ENCODE results near the gene OR1E2.
"Not testable (repeated sequence)": the region's sequence is repeated elsewhere in the genome, so short reads cannot be mapped to it uniquely, and the experiment has no call there.

Gene OR1E2

DNA sequence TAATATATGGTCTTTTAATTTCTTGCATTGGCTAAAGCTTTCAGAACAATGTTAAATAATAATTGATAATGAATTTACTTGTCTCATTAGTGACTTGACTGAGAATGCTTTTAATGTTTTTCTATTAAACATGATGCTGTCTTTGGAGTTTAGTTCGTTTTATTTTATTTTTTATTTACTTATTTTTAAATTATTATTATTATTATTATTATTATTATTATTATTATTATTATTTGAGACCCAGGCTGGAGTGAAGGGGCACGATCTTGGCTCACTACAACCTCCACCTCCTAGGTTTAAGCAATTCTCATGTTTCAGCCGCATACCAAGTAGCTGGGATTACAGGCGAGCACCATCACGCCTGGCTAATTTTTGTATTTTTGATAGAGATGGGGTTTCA is 18.0 kb downstream of the OR1E2 start:
- no peak for ATAC-seq
- H3K4me1 Mint-ChIP-seq: no peaks in the 10 kb centered on the region
- no peak overlapping the region for H3K4me3 Mint-ChIP-seq
- peaks cover 50% of the 10 kb centered on the region for H3K27me3 Mint-ChIP-seq
- H3K27ac Mint-ChIP-seq: no peak overlapping the region
- no peaks in the 10 kb centered on the region for H3K36me3 Mint-ChIP-seq
- H3K9me3 Mint-ChIP-seq: peaks cover 6% of the 10 kb centered on the region

DNA sequence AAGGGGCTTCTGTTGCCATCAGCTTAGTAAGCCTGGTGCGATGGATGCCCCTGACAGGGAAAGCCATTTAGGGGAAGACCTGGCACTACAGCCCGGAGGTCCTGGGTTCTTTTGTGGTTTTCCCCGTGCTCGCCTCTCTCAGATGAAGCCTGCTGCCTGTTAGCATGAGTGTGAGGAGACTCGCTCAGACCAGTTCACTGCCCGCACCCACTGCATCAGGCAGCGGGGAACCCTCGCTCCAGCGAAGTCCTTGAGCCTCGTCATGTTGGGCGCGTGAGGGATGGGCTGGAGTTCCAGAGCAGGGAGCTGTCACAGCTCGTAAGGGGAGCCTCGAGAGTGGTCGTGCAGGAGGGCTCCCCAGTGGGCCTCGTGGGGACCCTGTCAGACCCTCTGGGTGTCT is 21.4 kb downstream of the OR1E2 start:
- not testable (repeated sequence) for H3K27ac Mint-ChIP-seq, H3K4me1 Mint-ChIP-seq, H3K9me3 Mint-ChIP-seq, H3K4me3 Mint-ChIP-seq, H3K36me3 Mint-ChIP-seq
- peaks cover 56% of the 10 kb centered on the region for H3K27me3 Mint-ChIP-seq
- peak; percentile 24 for ATAC-seq

DNA sequence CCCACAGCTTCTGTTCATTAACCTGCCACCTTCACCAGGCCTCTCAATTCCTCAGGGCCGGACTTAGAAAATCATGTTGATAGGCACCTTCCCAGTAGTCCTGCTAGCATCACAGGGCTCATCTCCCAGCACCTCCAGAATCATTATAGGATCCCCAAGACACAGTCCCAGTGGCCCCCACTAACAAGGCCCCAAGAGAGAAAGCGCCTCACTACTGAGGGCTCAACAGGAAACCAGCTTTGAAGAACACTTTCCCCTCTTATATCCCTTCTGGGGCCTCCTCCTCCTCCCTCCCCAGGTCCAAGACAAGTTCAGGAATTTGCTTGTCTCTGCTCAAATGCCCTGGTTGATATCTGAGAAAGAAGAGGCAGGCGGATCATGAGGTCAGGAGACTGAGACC is 22.6 kb downstream of the OR1E2 start, which contains the start of gene OR3A3:
OR3A3 (plus strand) TSS at position 301 of the 400 bp plus-strand sequence.
- Mint-ChIP-seq H3K27ac (no peak within 1 kb of the TSS), H3K36me3 (peaks cover 7% of the 10 kb centered on the region), H3K27me3 (peaks cover 53% of the 10 kb centered on the region), H3K4me1 (no peaks in the 10 kb centered on the region), H3K9me3 (peaks cover 14% of the 10 kb centered on the region), H3K4me3 (no peak within 1 kb of the TSS)
- ATAC-seq: no peak

DNA sequence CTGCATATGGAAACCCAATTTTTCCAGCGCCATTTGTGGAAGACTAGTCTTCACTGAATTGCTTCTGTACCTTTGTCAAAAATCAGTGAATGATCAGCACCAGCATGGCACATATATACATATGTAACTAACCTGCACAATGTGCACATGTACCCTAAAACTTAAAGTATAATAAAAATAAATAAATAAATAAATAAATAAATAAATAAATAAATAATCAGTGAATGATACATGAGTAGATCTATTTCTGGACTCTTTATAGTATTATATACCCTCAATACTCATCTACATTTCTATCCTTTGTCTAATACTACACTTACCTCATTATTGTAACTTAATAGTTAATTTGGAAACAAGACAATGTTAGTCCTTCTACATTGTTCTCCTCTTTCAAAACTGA is 29.8 kb downstream of the OR1E2 start:
- H3K27ac Mint-ChIP-seq, H3K36me3 Mint-ChIP-seq, ATAC-seq, H3K4me1 Mint-ChIP-seq, H3K4me3 Mint-ChIP-seq: not testable (repeated sequence)
- Mint-ChIP-seq H3K27me3 (peaks cover 12% of the 10 kb centered on the region), H3K9me3 (peaks cover 11% of the 10 kb centered on the region)

DNA sequence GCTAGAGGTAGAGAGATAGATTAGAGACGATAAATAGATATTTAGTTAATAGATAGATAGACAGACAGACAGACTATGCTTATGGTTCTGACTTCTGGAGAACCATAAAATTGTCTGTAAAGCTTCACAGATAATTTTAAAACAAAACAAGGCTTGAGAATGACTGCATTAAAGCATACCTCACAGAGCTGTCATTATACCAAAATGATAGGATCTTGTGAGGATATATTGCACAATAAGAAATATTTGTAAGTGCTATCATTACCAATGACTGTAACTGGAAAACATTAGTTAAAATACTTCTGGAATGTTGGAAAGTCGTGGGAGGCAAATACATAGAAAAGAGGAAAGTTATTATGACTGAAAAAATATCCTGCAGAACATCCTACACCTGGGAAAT is 31.9 kb downstream of the OR1E2 start:
- peaks cover 7% of the 10 kb centered on the region for H3K9me3 Mint-ChIP-seq
- H3K27me3 Mint-ChIP-seq: no peaks in the 10 kb centered on the region
- H3K4me1 Mint-ChIP-seq: no peaks in the 10 kb centered on the region
- no peak for ATAC-seq
- no peaks in the 10 kb centered on the region for H3K36me3 Mint-ChIP-seq
- H3K27ac Mint-ChIP-seq: no peak overlapping the region
- no peak overlapping the region for H3K4me3 Mint-ChIP-seq

DNA sequence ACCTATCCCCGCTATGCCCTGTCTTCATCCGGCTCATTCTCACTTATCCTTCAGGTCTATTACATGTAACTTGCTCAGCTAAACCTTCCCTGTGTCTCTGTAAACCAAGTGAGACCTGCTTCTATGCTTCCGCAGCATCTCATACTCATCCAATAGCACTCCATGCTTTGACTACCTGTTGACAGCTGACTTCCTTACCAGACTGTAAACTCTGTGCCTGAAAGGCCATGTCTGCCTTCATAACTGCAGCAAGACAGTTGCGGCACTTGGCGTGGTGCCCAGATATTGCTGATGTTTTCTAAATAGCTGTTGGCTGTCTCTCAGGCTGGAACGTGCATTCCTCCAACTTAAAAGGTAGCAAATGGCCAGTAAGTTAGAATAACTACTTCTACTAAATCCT is 33.6 kb downstream of the OR1E2 start:
- H3K4me1 Mint-ChIP-seq: no peaks in the 10 kb centered on the region
- H3K36me3 Mint-ChIP-seq: no peaks in the 10 kb centered on the region
- no peak for ATAC-seq
- H3K9me3 Mint-ChIP-seq: no peaks in the 10 kb centered on the region
- H3K27ac Mint-ChIP-seq: no peak overlapping the region
- H3K27me3 Mint-ChIP-seq: no peaks in the 10 kb centered on the region
- H3K4me3 Mint-ChIP-seq: no peak overlapping the region

DNA sequence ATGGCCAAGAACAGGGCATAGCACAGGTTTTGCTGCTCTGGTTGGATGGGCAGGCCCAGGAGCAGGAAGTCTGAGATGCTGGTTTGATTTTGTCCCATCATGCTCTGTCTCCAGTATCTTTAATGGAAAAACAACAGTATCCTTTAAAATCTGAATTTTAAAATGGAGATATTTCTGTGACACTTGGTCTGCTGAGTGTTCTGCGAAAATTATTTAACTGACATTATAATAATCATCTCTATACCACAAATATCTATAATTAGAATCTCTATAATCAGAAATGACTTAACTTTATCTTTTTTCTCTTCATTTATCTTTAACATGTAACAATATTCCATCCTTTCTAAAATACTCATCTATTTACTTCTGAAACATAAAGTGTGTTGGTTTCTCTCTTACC is 35.3 kb downstream of the OR1E2 start, which contains the start of gene OR1E1:
OR1E1 (minus strand) TSS at position 101 of the 400 bp plus-strand sequence; CDS start at position 101, 0 bp downstream.
- Mint-ChIP-seq H3K36me3 (no peaks in the 10 kb centered on the region), H3K9me3 (no peaks in the 10 kb centered on the region), H3K4me1 (no peaks in the 10 kb centered on the region), H3K27ac (no peak within 1 kb of the TSS), H3K27me3 (peaks cover 9% of the 10 kb centered on the region), H3K4me3 (no peak within 1 kb of the TSS)
- ATAC-seq: no peak

DNA sequence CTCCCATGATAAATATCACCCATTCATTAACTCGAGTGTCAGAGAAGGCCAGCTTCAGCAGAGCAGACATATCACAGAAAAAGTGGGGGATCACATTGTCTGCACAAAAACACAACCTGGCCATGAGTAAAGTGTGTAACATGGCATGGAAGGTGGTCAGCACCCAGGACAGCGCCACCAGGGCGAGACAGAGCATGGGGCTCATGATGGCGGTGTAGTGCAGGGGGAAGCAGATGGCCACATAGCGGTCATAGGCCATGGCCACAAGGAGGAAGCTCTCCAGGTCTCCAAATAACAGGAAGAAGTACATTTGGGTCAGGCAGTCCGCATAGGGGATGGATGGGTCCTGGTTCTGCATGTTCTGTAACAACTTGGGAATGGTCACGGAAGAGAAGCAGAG is 35.8 kb downstream of the OR1E2 start:
- not testable (repeated sequence) for H3K36me3 Mint-ChIP-seq, H3K9me3 Mint-ChIP-seq, H3K27ac Mint-ChIP-seq, ATAC-seq, H3K4me1 Mint-ChIP-seq, H3K4me3 Mint-ChIP-seq
- H3K27me3 Mint-ChIP-seq: peaks cover 12% of the 10 kb centered on the region

DNA sequence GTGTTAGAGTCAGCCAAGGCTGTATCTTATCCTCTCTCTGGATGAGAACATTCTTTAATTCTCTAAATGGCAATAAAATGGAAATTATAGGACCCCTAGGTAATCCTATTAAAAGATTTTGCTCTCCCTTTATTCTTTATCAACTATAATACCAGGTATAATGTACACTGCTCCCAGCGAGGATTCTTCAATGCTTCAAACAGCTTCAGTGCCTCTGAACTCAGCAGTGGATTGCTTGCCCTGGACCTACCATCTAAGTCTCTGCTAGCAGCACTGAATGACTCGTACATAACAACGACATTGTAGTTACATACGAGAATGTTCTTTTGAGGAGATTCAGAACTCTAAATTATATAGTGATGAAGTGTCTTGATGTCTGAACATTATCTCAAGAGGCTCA is 43.9 kb downstream of the OR1E2 start:
- no peaks in the 10 kb centered on the region for H3K4me1 Mint-ChIP-seq
- no peak for ATAC-seq
- H3K4me3 Mint-ChIP-seq: no peak overlapping the region
- H3K27me3 Mint-ChIP-seq: peaks cover 49% of the 10 kb centered on the region
- no peaks in the 10 kb centered on the region for H3K36me3 Mint-ChIP-seq
- H3K9me3 Mint-ChIP-seq: peaks cover 2% of the 10 kb centered on the region
- no peak overlapping the region for H3K27ac Mint-ChIP-seq

DNA sequence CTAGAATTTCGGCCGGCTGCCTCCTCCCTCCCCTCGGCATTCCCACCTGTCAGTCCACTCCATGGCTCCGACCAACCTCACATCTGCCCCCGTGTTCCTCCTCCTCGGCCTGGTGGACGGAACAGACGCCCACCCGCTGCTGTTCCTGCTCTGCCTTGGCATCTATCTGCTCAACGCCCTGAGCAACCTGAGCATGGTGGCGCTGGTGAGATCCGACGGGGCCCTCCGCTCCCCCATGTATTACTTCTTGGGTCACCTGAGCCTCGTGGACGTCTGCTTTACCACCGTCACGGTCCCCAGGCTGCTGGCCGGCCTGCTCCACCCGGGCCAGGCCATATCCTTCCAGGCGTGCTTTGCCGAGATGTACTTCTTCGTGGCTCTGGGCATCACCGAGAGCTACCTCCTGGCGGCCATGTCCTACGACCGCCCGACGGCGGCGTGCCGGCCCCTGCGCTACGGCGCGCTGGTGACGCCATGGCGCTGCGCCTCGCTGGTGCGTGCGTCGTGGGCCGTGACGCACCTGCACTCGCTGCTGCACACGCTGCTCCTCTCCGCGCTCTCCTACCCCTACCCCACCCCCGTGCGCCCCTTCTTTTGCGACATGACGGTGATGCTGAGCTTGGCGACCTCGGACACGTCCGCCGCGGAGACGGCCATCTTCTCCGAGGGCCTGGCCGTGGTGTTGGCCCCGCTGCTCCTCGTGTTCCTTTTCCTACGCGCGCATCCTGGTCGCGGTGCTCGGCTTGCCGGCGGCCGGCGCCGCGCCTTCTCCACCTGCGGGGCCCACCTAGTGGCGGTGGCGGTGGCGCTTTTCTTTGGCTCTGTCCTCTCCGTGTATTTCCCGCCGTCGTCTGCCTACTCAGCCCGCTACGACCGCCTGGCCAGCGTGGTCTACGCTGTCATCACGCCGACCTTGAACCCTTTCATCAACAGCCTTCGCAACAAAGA is 47.5 kb downstream of the OR1E2 start, which contains the start of gene OR3A2:
OR3A2 (minus strand) TSS at position 440 of the 948 bp plus-strand sequence.
- H3K9me3 Mint-ChIP-seq: no peaks in the 10 kb centered on the region
- peak within 1 kb of the TSS; percentile 73 for H3K27ac Mint-ChIP-seq
- peaks cover 43% of the 10 kb centered on the region for H3K27me3 Mint-ChIP-seq
- ATAC-seq: peak; percentile 86
- no peaks in the 10 kb centered on the region for H3K36me3 Mint-ChIP-seq
- no peaks in the 10 kb centered on the region for H3K4me1 Mint-ChIP-seq
- H3K4me3 Mint-ChIP-seq: peak within 1 kb of the TSS; percentile 73
